ENCODE data around the gene UGT1A8.

DNA sequence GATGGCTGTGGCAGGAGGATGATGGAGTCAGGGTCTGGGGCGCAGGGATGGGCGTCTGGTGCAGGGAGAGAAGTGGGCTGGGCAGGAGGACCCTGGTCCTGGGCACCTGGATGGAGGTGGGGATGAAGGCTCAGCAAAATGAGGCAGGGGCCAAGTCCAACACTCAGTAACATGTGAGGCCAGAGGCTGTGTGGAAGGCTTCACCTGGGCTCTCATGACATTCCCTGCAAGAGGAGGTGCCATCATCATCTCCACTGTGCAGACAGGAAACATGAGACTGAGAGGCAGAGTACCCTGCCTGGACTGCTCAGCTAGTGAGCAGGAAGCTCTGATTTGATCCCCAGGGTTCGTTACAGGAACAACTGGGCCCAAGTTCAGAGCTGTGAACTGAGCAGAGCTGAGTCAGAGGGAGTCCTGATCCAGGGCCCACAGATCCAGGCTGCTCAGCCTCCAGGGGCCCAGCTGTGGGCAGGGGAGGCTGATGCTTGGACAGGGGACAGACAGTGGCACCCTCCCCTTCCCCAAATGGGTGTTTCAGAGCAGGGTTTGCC is 200.0 kb downstream of the UGT1A8 start:
- TF ChIP-seq, protein P1, sequence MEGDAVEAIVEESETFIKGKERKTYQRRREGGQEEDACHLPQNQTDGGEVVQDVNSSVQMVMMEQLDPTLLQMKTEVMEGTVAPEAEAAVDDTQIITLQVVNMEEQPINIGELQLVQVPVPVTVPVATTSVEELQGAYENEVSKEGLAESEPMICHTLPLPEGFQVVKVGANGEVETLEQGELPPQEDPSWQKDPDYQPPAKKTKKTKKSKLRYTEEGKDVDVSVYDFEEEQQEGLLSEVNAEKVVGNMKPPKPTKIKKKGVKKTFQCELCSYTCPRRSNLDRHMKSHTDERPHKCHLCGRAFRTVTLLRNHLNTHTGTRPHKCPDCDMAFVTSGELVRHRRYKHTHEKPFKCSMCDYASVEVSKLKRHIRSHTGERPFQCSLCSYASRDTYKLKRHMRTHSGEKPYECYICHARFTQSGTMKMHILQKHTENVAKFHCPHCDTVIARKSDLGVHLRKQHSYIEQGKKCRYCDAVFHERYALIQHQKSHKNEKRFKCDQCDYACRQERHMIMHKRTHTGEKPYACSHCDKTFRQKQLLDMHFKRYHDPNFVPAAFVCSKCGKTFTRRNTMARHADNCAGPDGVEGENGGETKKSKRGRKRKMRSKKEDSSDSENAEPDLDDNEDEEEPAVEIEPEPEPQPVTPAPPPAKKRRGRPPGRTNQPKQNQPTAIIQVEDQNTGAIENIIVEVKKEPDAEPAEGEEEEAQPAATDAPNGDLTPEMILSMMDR (IDR thresholded peaks at IDR 0.05) = no peak
- TF ChIP-seq POLR2AphosphoS5 (IDR thresholded peaks at IDR 0.05) (no peak), EP300 (IDR thresholded peaks at IDR 0.05; ENCODE audit: low read depth) (no peak), POLR2A (IDR thresholded peaks at IDR 0.05) (no peak)
